HEK293 (cell line): ENCODE data around the gene JMJD6.
A peak's percentile ranks its signal among the peaks of the same experiment; 100 is the strongest.
"Not testable (repeated sequence)": the region's sequence is repeated elsewhere in the genome, so short reads cannot be mapped to it uniquely, and the experiment has no call there.

ENCODE experiments used
- CTCF ChIA-PET: fragments of 350-600 bp; formaldehyde crosslinking; extraction: SDS; loops from one replicate; lab custom pipeline; 2021; ENCODE audit warnings: antibody characterized with exemption; lab: Yijun Ruan, JAX
- POLR2A ChIA-PET: fragments of 300-600 bp; formaldehyde crosslinking; extraction: SDS; loops from one replicate; lab custom pipeline; 2020; ENCODE audit warnings: antibody characterized with exemption, inconsistent platforms; lab: Yijun Ruan, JAX
- H3K27ac ChIP-seq: fragments of 200-500 bp; sonication (Bioruptor generic); 2 replicates; pipeline ENCODE4 v1.5.1; 2014; ENCODE audit warnings: low read depth, low read length, control low read depth, inconsistent platforms; ENCODE audit errors: extremely low read depth
- H3K36me3 ChIP-seq, 2 experiments: fragments of 200-500 bp in 1 of 2; sonication (Bioruptor generic) in 1 of 2; 1 replicate in 1 of 2; 2 replicates in 1 of 2; pipeline ENCODE4 v1.5.1; 2014 to 2017; ENCODE audit warnings: inconsistent platforms in 2 of 2, low read length in 2 of 2; ENCODE audit not compliant: control insufficient read depth in 2 of 2, insufficient read depth in 1 of 2
- H3K4me1 ChIP-seq: fragments of 200-500 bp; sonication (Bioruptor generic); 2 replicates; pipeline ENCODE4 v1.5.1; 2014; ENCODE audit warnings: mild to moderate bottlenecking, low read length, inconsistent platforms; ENCODE audit not compliant: control insufficient read depth, insufficient read depth
- H3K4me3 ChIP-seq: 2 replicates; pipeline ENCODE4 v1.5.1; 2011; ENCODE audit warnings: low read depth, mild to moderate bottlenecking, control low read depth, low read length, moderate library complexity
- H3K9me3 ChIP-seq: fragments of 200-500 bp; sonication (Bioruptor generic); 2 replicates; pipeline ENCODE4 v1.5.1; 2014; ENCODE audit warnings: low read depth, low read length, inconsistent platforms; ENCODE audit not compliant: control insufficient read depth, insufficient read depth
- GFI1B ChIP-seq: fragments of 450-650 bp; formaldehyde crosslinking; IDR thresholded peaks from 2 replicates; pipeline ENCODE4 v1.5.1; 2016; ENCODE audit warnings: missing biosample characterization, missing genetic modification characterization
- HOXC10 ChIP-seq: sonication (generic); formaldehyde crosslinking; IDR thresholded peaks from 2 replicates; pipeline ENCODE4 v1.8.1; 2023; ENCODE audit warnings: mild to moderate bottlenecking, missing genetic modification reagents
- HOXD13 ChIP-seq: sonication (generic); formaldehyde crosslinking; IDR thresholded peaks from 2 replicates; pipeline ENCODE4 v1.8.0; 2022; ENCODE audit warnings: missing genetic modification reagents, borderline replicate concordance
- KLF1 ChIP-seq: fragments of 450-650 bp; formaldehyde crosslinking; IDR thresholded peaks from 2 replicates; pipeline ENCODE4 v1.5.1; 2016; ENCODE audit warnings: missing biosample characterization, missing genetic modification characterization
- KLF16 ChIP-seq: fragments of 450-650 bp; formaldehyde crosslinking; IDR thresholded peaks from 2 replicates; pipeline ENCODE4 v1.5.1; 2017; ENCODE audit warnings: missing biosample characterization, missing genetic modification characterization
- TRIM28 ChIP-seq: IDR thresholded peaks from 2 replicates; pipeline ENCODE4 v1.6.1; 2011; ENCODE audit warnings: low read length, control low read depth, borderline replicate concordance
- ZBTB17 ChIP-seq: fragments of 450-650 bp; formaldehyde crosslinking; IDR thresholded peaks from 2 replicates; pipeline ENCODE4 v1.5.1; 2016; ENCODE audit warnings: missing biosample characterization, missing genetic modification characterization
- ZFHX2 ChIP-seq: fragments of 450-650 bp; formaldehyde crosslinking; conservative IDR thresholded peaks from 2 replicates; pipeline ENCODE4 v1.5.1; 2016; ENCODE audit warnings: missing biosample characterization, missing genetic modification characterization
- ZNF121 ChIP-seq: fragments of 450-650 bp; formaldehyde crosslinking; IDR thresholded peaks from 2 replicates; pipeline ENCODE4 v1.5.1; 2016; ENCODE audit warnings: missing biosample characterization, missing genetic modification characterization
- ZNF335 ChIP-seq: fragments of 450-650 bp; formaldehyde crosslinking; conservative IDR thresholded peaks from 2 replicates; pipeline ENCODE4 v1.5.1; 2016; ENCODE audit warnings: missing biosample characterization, missing genetic modification characterization
- ZNF473 ChIP-seq: fragments of 450-650 bp; formaldehyde crosslinking; IDR thresholded peaks from 2 replicates; pipeline ENCODE4 v1.5.1; 2017; ENCODE audit warnings: missing biosample characterization, missing genetic modification characterization
- ZNF548 ChIP-seq: fragments of 450-650 bp; formaldehyde crosslinking; IDR thresholded peaks from 2 replicates; pipeline ENCODE4 v1.5.1; 2016; ENCODE audit warnings: missing biosample characterization, missing genetic modification characterization
- ZNF629 ChIP-seq: fragments of 450-650 bp; formaldehyde crosslinking; IDR thresholded peaks from 2 replicates; pipeline ENCODE4 v1.5.1; 2017; ENCODE audit warnings: missing biosample characterization, missing genetic modification characterization
- ZNF660 ChIP-seq: fragments of 450-650 bp; IDR thresholded peaks from 2 replicates; pipeline ENCODE4 v1.5.1; 2018; ENCODE audit warnings: missing biosample characterization, mild to moderate bottlenecking, missing genetic modification characterization
- ZNF677 ChIP-seq: fragments of 450-650 bp; IDR thresholded peaks from 2 replicates; pipeline ENCODE4 v1.5.0; 2018; ENCODE audit warnings: missing biosample characterization, mild to moderate bottlenecking, missing genetic modification characterization, moderate library complexity
- TF ChIP-seq, protein P1 (sequence below): fragments of 450-650 bp; formaldehyde crosslinking; IDR thresholded peaks from 2 replicates; pipeline ENCODE4 v1.5.1; 2016; ENCODE audit warnings: missing biosample characterization, missing genetic modification characterization
- TF ChIP-seq, protein P2 (sequence below): fragments of 450-650 bp; formaldehyde crosslinking; IDR thresholded peaks from 2 replicates; pipeline ENCODE4 v1.5.1; 2016; ENCODE audit warnings: missing biosample characterization, missing genetic modification characterization
- TF ChIP-seq, protein P3 (sequence below): fragments of 450-650 bp; formaldehyde crosslinking; IDR thresholded peaks from 2 replicates; pipeline ENCODE4 v1.5.1; 2016; ENCODE audit warnings: missing biosample characterization, missing genetic modification characterization
- TF ChIP-seq, protein P4 (sequence below): fragments of 450-650 bp; formaldehyde crosslinking; IDR thresholded peaks from 2 replicates; pipeline ENCODE4 v1.5.1; 2016; ENCODE audit warnings: missing biosample characterization, missing genetic modification characterization

Gene JMJD6

DNA sequence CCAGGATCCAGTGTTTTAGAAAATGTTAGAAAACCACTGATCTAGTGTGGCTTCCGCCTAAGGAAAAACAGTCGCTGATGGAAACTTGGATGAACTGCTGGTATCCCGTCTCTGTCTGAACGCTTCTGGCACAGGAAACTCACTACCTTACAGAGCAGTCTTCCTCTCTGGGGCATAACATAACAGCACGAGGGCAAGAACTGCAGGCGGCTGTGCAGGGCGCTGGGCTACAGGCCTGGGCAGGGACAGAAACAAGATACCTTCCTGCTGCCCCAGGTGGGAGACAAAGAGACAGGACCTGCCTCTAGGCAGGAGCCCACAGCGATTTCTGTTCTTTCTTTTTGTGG, 26.2 kb downstream of the JMJD6 start:
- Histone ChIP-seq H3K4me3 (no peak overlapping the region; the same call in 1 of the 2 replicates), H3K27ac (peak overlapping the region; percentile 56), H3K9me3 (no peaks in the 10 kb centered on the region), H3K4me1 (peaks cover 40% of the 10 kb centered on the region), H3K36me3 (peaks cover 4 to 6% of the 10 kb centered on the region in 2 experiments; a peak in 2 of 3 replicates)
- TF ChIP-seq TRIM28 (peak; percentile 9; the same call in 1 of the 2 replicates), ZBTB17 (tag by site-specific recombination) (no peak), KLF16 (tag by site-specific recombination) (no peak), ZNF660 (tag by site-specific recombination) (no peak), ZNF677 (tag by site-specific recombination) (no peak), ZNF335 (tag by site-specific recombination) (no peak), HOXC10 (0 out of 2 replicates have a peak, but pooled peaks have one; percentile 89), HOXD13 (no peak), GFI1B (no peak), ZNF473 (tag by site-specific recombination) (no peak), ZNF548 (no peak), ZNF629 (tag by site-specific recombination) (no peak)
- TF ChIP-seq, protein P1, sequence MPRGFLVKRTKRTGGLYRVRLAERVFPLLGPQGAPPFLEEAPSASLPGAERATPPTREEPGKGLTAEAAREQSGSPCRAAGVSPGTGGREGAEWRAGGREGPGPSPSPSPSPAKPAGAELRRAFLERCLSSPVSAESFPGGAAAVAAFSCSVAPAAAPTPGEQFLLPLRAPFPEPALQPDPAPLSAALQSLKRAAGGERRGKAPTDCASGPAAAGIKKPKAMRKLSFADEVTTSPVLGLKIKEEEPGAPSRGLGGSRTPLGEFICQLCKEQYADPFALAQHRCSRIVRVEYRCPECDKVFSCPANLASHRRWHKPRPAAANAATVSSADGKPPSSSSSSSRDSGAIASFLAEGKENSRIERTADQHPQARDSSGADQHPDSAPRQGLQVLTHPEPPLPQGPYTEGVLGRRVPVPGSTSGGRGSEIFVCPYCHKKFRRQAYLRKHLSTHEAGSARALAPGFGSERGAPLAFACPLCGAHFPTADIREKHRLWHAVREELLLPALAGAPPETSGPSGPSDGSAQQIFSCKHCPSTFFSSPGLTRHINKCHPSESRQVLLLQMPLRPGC (tag by site-specific recombination): no peak
- TF ChIP-seq, protein P2, sequence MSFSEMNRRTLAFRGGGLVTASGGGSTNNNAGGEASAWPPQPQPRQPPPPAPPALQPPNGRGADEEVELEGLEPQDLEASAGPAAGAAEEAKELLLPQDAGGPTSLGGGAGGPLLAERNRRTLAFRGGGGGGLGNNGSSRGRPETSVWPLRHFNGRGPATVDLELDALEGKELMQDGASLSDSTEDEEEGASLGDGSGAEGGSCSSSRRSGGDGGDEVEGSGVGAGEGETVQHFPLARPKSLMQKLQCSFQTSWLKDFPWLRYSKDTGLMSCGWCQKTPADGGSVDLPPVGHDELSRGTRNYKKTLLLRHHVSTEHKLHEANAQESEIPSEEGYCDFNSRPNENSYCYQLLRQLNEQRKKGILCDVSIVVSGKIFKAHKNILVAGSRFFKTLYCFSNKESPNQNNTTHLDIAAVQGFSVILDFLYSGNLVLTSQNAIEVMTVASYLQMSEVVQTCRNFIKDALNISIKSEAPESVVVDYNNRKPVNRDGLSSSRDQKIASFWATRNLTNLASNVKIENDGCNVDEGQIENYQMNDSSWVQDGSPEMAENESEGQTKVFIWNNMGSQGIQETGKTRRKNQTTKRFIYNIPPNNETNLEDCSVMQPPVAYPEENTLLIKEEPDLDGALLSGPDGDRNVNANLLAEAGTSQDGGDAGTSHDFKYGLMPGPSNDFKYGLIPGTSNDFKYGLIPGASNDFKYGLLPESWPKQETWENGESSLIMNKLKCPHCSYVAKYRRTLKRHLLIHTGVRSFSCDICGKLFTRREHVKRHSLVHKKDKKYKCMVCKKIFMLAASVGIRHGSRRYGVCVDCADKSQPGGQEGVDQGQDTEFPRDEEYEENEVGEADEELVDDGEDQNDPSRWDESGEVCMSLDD (tag by site-specific recombination): no peak
- TF ChIP-seq, protein P3, sequence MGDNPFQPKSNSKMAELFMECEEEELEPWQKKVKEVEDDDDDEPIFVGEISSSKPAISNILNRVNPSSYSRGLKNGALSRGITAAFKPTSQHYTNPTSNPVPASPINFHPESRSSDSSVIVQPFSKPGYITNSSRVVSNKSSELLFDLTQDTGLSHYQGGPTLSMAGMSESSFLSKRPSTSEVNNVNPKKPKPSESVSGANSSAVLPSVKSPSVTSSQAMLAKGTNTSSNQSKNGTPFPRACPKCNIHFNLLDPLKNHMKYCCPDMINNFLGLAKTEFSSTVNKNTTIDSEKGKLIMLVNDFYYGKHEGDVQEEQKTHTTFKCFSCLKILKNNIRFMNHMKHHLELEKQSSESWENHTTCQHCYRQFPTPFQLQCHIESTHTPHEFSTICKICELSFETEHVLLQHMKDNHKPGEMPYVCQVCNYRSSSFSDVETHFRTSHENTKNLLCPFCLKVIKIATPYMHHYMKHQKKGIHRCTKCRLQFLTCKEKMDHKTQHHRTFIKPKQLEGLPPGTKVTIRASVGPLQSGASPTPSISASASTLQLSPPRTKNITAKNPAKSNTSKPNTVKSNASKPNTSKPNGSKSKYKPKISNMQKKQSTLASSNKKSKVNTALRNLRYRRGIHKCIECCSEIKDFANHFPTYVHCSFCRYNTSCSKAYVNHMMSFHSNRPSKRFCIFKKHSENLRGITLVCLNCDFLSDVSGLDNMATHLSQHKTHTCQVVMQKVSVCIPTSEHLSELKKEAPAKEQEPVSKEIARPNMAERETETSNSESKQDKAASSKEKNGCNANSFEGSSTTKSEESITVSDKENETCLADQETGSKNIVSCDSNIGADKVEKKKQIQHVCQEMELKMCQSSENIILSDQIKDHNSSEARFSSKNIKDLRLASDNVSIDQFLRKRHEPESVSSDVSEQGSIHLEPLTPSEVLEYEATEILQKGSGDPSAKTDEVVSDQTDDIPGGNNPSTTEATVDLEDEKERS (tag by site-specific recombination): no peak
- POLR2A ChIA-PET: interaction anchor here (1.1 to 1.8 kb wide), 5 partner anchors 17 to 116 kb away, joined by 3 to 7 read pairs (median 4); partner anchors contain the start of gene MFSD11
- CTCF ChIA-PET: interaction anchor here (0.6 to 5.1 kb wide), 3 partner anchors 14 to 827 kb away, joined by 3 to 38 read pairs (median 4); no protein-coding TSS in a partner anchor

DNA sequence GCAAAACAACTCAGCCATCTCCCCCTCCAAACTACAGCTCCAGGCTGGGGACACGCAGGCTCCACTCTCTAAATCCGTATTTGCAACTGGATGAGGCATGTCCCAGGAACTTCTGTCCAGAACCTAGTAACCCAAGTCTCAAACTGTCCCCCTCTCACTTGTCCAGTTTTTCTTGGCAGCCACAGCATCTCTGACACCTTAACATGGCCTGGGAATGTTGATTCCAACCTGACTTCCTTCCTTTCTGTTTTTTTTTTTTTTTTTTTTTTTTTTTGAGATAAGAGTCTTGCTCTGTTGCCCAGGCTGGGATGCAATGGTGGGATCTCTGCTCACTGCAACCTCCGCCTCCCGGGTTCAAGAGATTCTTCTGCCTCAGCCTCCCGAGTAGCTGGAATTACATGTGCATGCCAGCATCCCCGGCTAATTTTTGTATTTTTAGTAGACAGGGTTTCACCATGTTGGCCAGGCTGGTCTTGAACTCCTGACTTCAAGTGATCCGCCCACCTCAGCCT, 27.9 kb downstream of the JMJD6 start:
- not testable (repeated sequence) for H3K9me3 ChIP-seq
- H3K4me1 ChIP-seq: peaks cover 40% of the 10 kb centered on the region
- POLR2A ChIA-PET: interaction anchor here (0.7 to 2.5 kb wide), 11 partner anchors 10 to 141 kb away, joined by 3 to 17 read pairs (median 7); partner anchors contain the start of gene MXRA7
- H3K27ac ChIP-seq: peak overlapping the region; percentile 79; the same call in 1 of the 2 replicates
- TF ChIP-seq ZNF121 (tag by site-specific recombination) (peak; percentile 93), KLF1 (peak; percentile 44; the same call in 1 of the 2 replicates), ZFHX2 (tag by site-specific recombination) (peak; percentile 36; the same call in 1 of the 2 replicates)
- TF ChIP-seq, protein P4, sequence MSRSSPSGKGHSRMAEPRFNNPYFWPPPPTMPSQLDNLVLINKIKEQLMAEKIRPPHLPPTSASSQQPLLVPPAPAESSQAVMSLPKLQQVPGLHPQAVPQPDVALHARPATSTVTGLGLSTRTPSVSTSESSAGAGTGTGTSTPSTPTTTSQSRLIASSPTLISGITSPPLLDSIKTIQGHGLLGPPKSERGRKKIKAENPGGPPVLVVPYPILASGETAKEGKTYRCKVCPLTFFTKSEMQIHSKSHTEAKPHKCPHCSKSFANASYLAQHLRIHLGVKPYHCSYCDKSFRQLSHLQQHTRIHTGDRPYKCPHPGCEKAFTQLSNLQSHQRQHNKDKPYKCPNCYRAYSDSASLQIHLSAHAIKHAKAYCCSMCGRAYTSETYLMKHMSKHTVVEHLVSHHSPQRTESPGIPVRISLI (tag by site-specific recombination): peak; percentile 70; the same call in 1 of the 2 replicates
- TF ChIP-seq, all 188 proteins: peak for 4; not testable (repeated sequence) for 184
- not testable (repeated sequence) for H3K36me3 ChIP-seq, H3K4me3 ChIP-seq
- CTCF ChIA-PET: interaction anchor here (0.6 to 2.2 kb wide), 9 partner anchors 10 to 252 kb away, joined by 3 to 14 read pairs (median 6); no protein-coding TSS in a partner anchor
